ENCODE results near the gene TEX54. TPM values are rescaled to one million over a fixed set of nuclear protein-coding genes. Genes with fewer than 3 reads are reported as not detected.

Gene TEX54
- total and polyA plus RNA-seq, 2 of the 13 experiments (the other 11 are each of a cell fraction or from before 2014, with no cell fraction given) = not detected

DNA sequence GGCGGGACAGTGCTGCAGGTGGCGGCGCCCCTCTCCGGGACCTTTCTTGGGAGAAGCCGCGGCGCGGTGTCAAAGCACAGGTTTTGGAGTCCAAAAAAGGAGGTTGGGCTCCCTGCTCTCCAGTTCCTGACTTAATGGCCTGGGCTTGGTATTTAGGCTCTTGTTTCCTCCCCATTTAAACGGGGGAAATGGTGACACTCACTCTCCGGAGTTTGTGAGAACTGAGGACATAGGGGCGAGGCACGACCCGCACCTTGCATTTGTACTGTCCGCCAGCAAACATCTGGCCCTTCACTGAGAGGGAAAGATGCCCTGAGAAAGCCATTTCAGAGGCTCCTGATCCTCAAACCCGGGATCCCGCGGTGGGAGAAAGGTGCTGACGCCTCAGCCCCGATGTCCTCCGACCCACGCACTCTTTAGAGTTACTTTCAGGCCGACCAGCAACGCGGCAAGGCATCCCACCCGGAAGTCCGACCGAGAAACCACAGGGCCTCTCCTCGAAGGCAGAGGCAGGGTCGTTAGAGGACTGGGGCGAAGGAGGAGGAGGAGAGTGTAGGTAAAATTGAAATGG is 9.6 kb upstream of the TEX54 start (continued):
- TF ChIP-seq FLYWCH1 (CRISPR knock-in tag; IDR thresholded peaks at IDR 0.05) (0 out of 2 replicates have a peak, but pooled peaks have one; percentile 68), TCF7L2 (IDR thresholded peaks at IDR 0.05; ENCODE audit: low read depth, low read length) (no peak), HDAC1 (CRISPR knock-in tag; IDR thresholded peaks at IDR 0.05) (0 out of 2 replicates have a peak, but pooled peaks have one; percentile 41), ZC3H4 (CRISPR knock-in tag; IDR thresholded peaks at IDR 0.05; ENCODE audit: borderline replicate concordance) (peak; percentile 73; the same call in 1 of the 2 replicates), SIX4 (CRISPR knock-in tag; IDR thresholded peaks at IDR 0.05) (no peak), ZNF891 (CRISPR knock-in tag; IDR thresholded peaks at IDR 0.05) (0 out of 2 replicates have a peak, but pooled peaks have one; percentile 47), MYC (CRISPR knock-in tag; IDR thresholded peaks at IDR 0.05; ENCODE audit: borderline replicate concordance) (0 out of 2 replicates have a peak, but pooled peaks have one; percentile 16), ZFP41 (CRISPR knock-in tag; IDR thresholded peaks at IDR 0.05; ENCODE audit: borderline replicate concordance) (no peak), NRL (CRISPR knock-in tag; IDR thresholded peaks at IDR 0.05; ENCODE audit: borderline replicate concordance) (peak; percentile 30; the same call in 1 of the 2 replicates), ELF1 (CRISPR knock-in tag; IDR thresholded peaks at IDR 0.05) (peak; percentile 89), SMAD9 (CRISPR knock-in tag; IDR thresholded peaks at IDR 0.05) (0 out of 2 replicates have a peak, but pooled peaks have one; percentile 19), KDM4B (CRISPR knock-in tag; IDR thresholded peaks at IDR 0.05) (no peak; the same call in 1 of the 2 replicates), ZNF776 (CRISPR knock-in tag; IDR thresholded peaks at IDR 0.05) (no peak), HIVEP1 (CRISPR knock-in tag; IDR thresholded peaks at IDR 0.05) (peak; percentile 20; the same call in 1 of the 2 replicates), GABPA (IDR thresholded peaks at IDR 0.05; ENCODE audit: low read depth, low read length) (no peak), GABPA (CRISPR knock-in tag; IDR thresholded peaks at IDR 0.05; ENCODE audit: low read depth) (peak; percentile 14; the same call in 1 of the 2 replicates), ZNF274 (CRISPR knock-in tag; IDR thresholded peaks at IDR 0.05) (0 out of 2 replicates have a peak, but pooled peaks have one; percentile 40), NR2C2 (CRISPR knock-in tag; IDR thresholded peaks at IDR 0.05; ENCODE audit: borderline replicate concordance) (peak; percentile 11; the same call in 1 of the 2 replicates), SIN3A (IDR thresholded peaks at IDR 0.05; ENCODE audit: borderline replicate concordance, low read depth, low read length) (0 out of 2 replicates have a peak, but pooled peaks have one; percentile 28), CBX5 (CRISPR knock-in tag; IDR thresholded peaks at IDR 0.05; ENCODE audit: borderline replicate concordance) (no peak), ZNF264 (CRISPR knock-in tag; IDR thresholded peaks at IDR 0.05) (no peak), AGO2 (optimal IDR thresholded peaks at IDR 0.05; ENCODE audit: low read depth, low read length) (peak; percentile 26), CREB1 (IDR thresholded peaks at IDR 0.05) (no peak), CREB1 (CRISPR knock-in tag; IDR thresholded peaks at IDR 0.05) (no peak)
